ENCODE data around the gene ALPL.

ALPL gene

DNA sequence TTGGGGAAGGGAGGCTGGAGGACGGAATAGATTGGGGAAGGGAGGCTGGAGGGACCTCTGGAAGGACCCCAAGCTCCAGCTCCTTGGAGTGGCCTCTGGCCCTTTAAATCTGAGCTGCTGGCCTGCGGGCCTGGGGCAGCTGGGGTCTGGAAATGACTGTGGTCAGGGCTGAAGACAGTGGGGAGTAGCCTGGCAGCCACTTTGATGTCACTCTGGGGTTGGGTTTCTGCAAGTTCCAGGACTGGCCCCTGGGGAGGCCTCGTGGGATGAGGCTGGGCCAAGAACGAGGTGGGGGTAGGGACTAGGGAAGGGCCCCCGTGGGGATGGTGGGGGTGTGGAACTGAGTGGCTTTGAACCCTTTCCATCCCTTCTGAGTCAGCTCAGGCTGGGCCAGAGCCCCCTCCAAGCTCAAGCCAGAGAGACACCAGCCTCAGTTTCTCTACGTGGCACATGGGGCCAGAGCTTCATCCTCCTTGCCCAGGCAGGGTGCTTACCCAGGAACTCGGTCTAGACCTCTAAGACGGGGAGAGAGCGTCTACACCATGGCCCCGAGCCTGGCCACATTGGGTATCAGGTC lies 59.7 kb downstream of the ALPL start:
- Histone ChIP-seq H3K27me3 (ENCODE audit: low read depth, low read length) (no peaks in the 10 kb centered on the region), H3K4me2 (ENCODE audit: low read length) (no peak overlapping the region), H4K20me1 (ENCODE audit: insufficient read depth, low read length) (no peaks in the 10 kb centered on the region), H3K4me3 (ENCODE audit: low read length) (no peak overlapping the region), H3K79me2 (ENCODE audit: low read length) (no peaks in the 10 kb centered on the region), H3K27ac (ENCODE audit: low read length) (no peak overlapping the region), H3K4me1 (ENCODE audit: low read length) (no peaks in the 10 kb centered on the region), H3K36me3 (replicated peaks; ENCODE audit: low read depth, low read length) (no peaks in the 10 kb centered on the region), H3K9me3 (ENCODE audit: insufficient read depth, low read length) (no peaks in the 10 kb centered on the region), H3K9ac (ENCODE audit: low read length) (no peak overlapping the region), H2AFZ (ENCODE audit: low read depth, low read length) (no peak overlapping the region)
- TF ChIP-seq, protein P1, sequence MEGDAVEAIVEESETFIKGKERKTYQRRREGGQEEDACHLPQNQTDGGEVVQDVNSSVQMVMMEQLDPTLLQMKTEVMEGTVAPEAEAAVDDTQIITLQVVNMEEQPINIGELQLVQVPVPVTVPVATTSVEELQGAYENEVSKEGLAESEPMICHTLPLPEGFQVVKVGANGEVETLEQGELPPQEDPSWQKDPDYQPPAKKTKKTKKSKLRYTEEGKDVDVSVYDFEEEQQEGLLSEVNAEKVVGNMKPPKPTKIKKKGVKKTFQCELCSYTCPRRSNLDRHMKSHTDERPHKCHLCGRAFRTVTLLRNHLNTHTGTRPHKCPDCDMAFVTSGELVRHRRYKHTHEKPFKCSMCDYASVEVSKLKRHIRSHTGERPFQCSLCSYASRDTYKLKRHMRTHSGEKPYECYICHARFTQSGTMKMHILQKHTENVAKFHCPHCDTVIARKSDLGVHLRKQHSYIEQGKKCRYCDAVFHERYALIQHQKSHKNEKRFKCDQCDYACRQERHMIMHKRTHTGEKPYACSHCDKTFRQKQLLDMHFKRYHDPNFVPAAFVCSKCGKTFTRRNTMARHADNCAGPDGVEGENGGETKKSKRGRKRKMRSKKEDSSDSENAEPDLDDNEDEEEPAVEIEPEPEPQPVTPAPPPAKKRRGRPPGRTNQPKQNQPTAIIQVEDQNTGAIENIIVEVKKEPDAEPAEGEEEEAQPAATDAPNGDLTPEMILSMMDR (IDR thresholded peaks at IDR 0.05; ENCODE audit: low read depth, low read length), result no peak
- TF ChIP-seq EZH2phosphoT487 (IDR thresholded peaks at IDR 0.05; ENCODE audit: low read depth), result no peak

GRCh38 chr1:21569820-21570527 lies 60.8 kb downstream of the ALPL start:
- no peak overlapping the region for H3K4me3 ChIP-seq (ENCODE audit: low read length)

GRCh38 chr1:21570528-21570875 lies 61.3 kb downstream of the ALPL start:
- no peaks in the 10 kb centered on the region for H3K36me3 ChIP-seq (replicated peaks; ENCODE audit: low read depth, low read length)
- H3K79me2 ChIP-seq (ENCODE audit: low read length), result no peaks in the 10 kb centered on the region
- no peaks in the 10 kb centered on the region for H3K9me3 ChIP-seq (ENCODE audit: insufficient read depth, low read length)
- H4K20me1 ChIP-seq (ENCODE audit: insufficient read depth, low read length), result no peaks in the 10 kb centered on the region
- no peak overlapping the region for H3K9ac ChIP-seq (ENCODE audit: low read length)
- no peaks in the 10 kb centered on the region for H3K4me1 ChIP-seq (ENCODE audit: low read length)
- H3K27ac ChIP-seq (ENCODE audit: low read length), result no peak overlapping the region
- H3K4me2 ChIP-seq (ENCODE audit: low read length), result no peak overlapping the region
- TF ChIP-seq, protein P1 (IDR thresholded peaks at IDR 0.05; ENCODE audit: low read depth, low read length), result no peak
- H3K27me3 ChIP-seq (ENCODE audit: low read depth, low read length), result no peaks in the 10 kb centered on the region
- no peak overlapping the region for H2AFZ ChIP-seq (ENCODE audit: low read depth, low read length)
- no peak overlapping the region for H3K4me3 ChIP-seq (ENCODE audit: low read length)

More at GRCh38 chr1:21569820-21570527, 60.8 kb downstream of the ALPL start:
- no peak for TF ChIP-seq EZH2phosphoT487 (IDR thresholded peaks at IDR 0.05; ENCODE audit: low read depth)
- TF ChIP-seq, protein P1 (IDR thresholded peaks at IDR 0.05; ENCODE audit: low read depth, low read length), result no peak
- H3K27me3 ChIP-seq (ENCODE audit: low read depth, low read length), result no peaks in the 10 kb centered on the region
- no peaks in the 10 kb centered on the region for H4K20me1 ChIP-seq (ENCODE audit: insufficient read depth, low read length)
- no peak overlapping the region for H3K27ac ChIP-seq (ENCODE audit: low read length)
- H3K4me1 ChIP-seq (ENCODE audit: low read length), result no peaks in the 10 kb centered on the region
- H3K9ac ChIP-seq (ENCODE audit: low read length), result no peak overlapping the region
- H3K36me3 ChIP-seq (replicated peaks; ENCODE audit: low read depth, low read length), result no peaks in the 10 kb centered on the region
- H3K9me3 ChIP-seq (ENCODE audit: insufficient read depth, low read length), result no peaks in the 10 kb centered on the region
- H3K4me2 ChIP-seq (ENCODE audit: low read length), result no peak overlapping the region
- no peak overlapping the region for H2AFZ ChIP-seq (ENCODE audit: low read depth, low read length)
- no peaks in the 10 kb centered on the region for H3K79me2 ChIP-seq (ENCODE audit: low read length)

DNA sequence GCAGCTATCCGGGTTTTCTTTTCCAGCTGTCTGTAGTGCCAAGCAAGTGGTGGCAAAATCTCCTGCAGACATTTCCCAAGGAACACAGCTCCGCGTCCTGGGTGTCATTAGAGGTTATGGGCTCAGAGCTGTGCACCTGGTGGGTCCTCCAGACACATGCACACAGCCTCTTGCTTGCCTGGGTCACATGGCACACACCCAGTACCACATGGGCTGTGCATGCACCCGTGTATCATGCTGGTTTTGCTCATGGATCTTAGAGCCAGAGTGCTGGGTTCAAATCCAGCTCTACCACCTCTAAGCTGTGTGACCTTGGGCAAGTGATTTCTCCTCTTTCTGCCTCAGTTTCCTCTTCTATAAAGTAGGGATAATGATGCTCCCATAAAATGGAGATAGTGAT lies 61.7 kb downstream of the ALPL start:
- Histone ChIP-seq H3K36me3 (replicated peaks; ENCODE audit: low read depth, low read length) (no peaks in the 10 kb centered on the region), H3K4me2 (ENCODE audit: low read length) (no peak overlapping the region), H3K4me1 (ENCODE audit: low read length) (no peaks in the 10 kb centered on the region), H3K79me2 (ENCODE audit: low read length) (no peaks in the 10 kb centered on the region), H3K9ac (ENCODE audit: low read length) (no peak overlapping the region), H3K4me3 (ENCODE audit: low read length) (no peak overlapping the region), H3K27ac (ENCODE audit: low read length) (no peak overlapping the region), H3K9me3 (ENCODE audit: insufficient read depth, low read length) (no peaks in the 10 kb centered on the region), H4K20me1 (ENCODE audit: insufficient read depth, low read length) (no peaks in the 10 kb centered on the region), H3K27me3 (ENCODE audit: low read depth, low read length) (no peaks in the 10 kb centered on the region), H2AFZ (ENCODE audit: low read depth, low read length) (no peak overlapping the region)
- TF ChIP-seq EZH2phosphoT487 (IDR thresholded peaks at IDR 0.05; ENCODE audit: low read depth), result no peak

Measured in OCI-LY3 (cell line).